Measurements from ENCODE around the gene PLOD1. TPM values are rescaled to one million over a fixed set of nuclear protein-coding genes. Genes with fewer than 3 reads are reported as not detected.

PLOD1 gene
- total and polyA plus RNA-seq, 2 of the 13 experiments (the other 11 are each of a cell fraction or from before 2014, with no cell fraction given) = 70.1 to 318 TPM

GRCh38 chr1:11927866-11928592 is 6.5 kb upstream of the PLOD1 start (continued):
- TF ChIP-seq ZFP37 (CRISPR knock-in tag; IDR thresholded peaks at IDR 0.05; ENCODE audit: borderline replicate concordance) (no peak), HNRNPL (IDR thresholded peaks at IDR 0.05; ENCODE audit: low read depth, low read length) (no peak), FOXA3 (CRISPR knock-in tag; IDR thresholded peaks at IDR 0.05) (0 out of 2 replicates have a peak, but pooled peaks have one; percentile 12), ERF (CRISPR knock-in tag; IDR thresholded peaks at IDR 0.05) (no peak; the same call in 1 of the 2 replicates), ATRX (CRISPR knock-in tag; IDR thresholded peaks at IDR 0.05; ENCODE audit: borderline replicate concordance) (no peak), PCBP2 (optimal IDR thresholded peaks at IDR 0.05; ENCODE audit: low read depth, low read length, poor library complexity, severe bottlenecking) (no peak), MLX (CRISPR knock-in tag; IDR thresholded peaks at IDR 0.05) (peak; percentile 95), ZNF557 (CRISPR knock-in tag; IDR thresholded peaks at IDR 0.05) (no peak), JUN (CRISPR knock-in tag; IDR thresholded peaks at IDR 0.05) (0 out of 2 replicates have a peak, but pooled peaks have one; percentile 30), ZBTB7B (CRISPR knock-in tag; IDR thresholded peaks at IDR 0.05) (peak; percentile 57; the same call in 1 of the 2 replicates), ZNF83 (CRISPR knock-in tag; IDR thresholded peaks at IDR 0.05; ENCODE audit: borderline replicate concordance) (no peak), ZNF616 (CRISPR knock-in tag; IDR thresholded peaks at IDR 0.05; ENCODE audit: low read depth) (no peak), ARNT2 (CRISPR knock-in tag; IDR thresholded peaks at IDR 0.05; ENCODE audit: low read depth) (no peak), ARID2 (CRISPR knock-in tag; IDR thresholded peaks at IDR 0.05; ENCODE audit: borderline replicate concordance) (no peak)
- TF ChIP-seq, protein P1, sequence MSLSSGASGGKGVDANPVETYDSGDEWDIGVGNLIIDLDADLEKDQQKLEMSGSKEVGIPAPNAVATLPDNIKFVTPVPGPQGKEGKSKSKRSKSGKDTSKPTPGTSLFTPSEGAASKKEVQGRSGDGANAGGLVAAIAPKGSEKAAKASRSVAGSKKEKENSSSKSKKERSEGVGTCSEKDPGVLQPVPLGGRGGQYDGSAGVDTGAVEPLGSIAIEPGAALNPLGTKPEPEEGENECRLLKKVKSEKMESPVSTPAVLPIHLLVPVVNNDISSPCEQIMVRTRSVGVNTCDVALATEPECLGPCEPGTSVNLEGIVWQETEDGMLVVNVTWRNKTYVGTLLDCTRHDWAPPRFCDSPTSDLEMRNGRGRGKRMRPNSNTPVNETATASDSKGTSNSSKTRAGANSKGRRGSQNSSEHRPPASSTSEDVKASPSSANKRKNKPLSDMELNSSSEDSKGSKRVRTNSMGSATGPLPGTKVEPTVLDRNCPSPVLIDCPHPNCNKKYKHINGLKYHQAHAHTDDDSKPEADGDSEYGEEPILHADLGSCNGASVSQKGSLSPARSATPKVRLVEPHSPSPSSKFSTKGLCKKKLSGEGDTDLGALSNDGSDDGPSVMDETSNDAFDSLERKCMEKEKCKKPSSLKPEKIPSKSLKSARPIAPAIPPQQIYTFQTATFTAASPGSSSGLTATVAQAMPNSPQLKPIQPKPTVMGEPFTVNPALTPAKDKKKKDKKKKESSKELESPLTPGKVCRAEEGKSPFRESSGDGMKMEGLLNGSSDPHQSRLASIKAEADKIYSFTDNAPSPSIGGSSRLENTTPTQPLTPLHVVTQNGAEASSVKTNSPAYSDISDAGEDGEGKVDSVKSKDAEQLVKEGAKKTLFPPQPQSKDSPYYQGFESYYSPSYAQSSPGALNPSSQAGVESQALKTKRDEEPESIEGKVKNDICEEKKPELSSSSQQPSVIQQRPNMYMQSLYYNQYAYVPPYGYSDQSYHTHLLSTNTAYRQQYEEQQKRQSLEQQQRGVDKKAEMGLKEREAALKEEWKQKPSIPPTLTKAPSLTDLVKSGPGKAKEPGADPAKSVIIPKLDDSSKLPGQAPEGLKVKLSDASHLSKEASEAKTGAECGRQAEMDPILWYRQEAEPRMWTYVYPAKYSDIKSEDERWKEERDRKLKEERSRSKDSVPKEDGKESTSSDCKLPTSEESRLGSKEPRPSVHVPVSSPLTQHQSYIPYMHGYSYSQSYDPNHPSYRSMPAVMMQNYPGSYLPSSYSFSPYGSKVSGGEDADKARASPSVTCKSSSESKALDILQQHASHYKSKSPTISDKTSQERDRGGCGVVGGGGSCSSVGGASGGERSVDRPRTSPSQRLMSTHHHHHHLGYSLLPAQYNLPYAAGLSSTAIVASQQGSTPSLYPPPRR (CRISPR knock-in tag; IDR thresholded peaks at IDR 0.05; ENCODE audit: borderline replicate concordance) = 0 out of 2 replicates have a peak, but pooled peaks have one; percentile 22
- TF ChIP-seq, protein P2, sequence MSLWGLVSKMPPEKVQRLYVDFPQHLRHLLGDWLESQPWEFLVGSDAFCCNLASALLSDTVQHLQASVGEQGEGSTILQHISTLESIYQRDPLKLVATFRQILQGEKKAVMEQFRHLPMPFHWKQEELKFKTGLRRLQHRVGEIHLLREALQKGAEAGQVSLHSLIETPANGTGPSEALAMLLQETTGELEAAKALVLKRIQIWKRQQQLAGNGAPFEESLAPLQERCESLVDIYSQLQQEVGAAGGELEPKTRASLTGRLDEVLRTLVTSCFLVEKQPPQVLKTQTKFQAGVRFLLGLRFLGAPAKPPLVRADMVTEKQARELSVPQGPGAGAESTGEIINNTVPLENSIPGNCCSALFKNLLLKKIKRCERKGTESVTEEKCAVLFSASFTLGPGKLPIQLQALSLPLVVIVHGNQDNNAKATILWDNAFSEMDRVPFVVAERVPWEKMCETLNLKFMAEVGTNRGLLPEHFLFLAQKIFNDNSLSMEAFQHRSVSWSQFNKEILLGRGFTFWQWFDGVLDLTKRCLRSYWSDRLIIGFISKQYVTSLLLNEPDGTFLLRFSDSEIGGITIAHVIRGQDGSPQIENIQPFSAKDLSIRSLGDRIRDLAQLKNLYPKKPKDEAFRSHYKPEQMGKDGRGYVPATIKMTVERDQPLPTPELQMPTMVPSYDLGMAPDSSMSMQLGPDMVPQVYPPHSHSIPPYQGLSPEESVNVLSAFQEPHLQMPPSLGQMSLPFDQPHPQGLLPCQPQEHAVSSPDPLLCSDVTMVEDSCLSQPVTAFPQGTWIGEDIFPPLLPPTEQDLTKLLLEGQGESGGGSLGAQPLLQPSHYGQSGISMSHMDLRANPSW (CRISPR knock-in tag; IDR thresholded peaks at IDR 0.05; ENCODE audit: borderline replicate concordance) = 0 out of 2 replicates have a peak, but pooled peaks have one; percentile 33
- TF ChIP-seq, protein P3, sequence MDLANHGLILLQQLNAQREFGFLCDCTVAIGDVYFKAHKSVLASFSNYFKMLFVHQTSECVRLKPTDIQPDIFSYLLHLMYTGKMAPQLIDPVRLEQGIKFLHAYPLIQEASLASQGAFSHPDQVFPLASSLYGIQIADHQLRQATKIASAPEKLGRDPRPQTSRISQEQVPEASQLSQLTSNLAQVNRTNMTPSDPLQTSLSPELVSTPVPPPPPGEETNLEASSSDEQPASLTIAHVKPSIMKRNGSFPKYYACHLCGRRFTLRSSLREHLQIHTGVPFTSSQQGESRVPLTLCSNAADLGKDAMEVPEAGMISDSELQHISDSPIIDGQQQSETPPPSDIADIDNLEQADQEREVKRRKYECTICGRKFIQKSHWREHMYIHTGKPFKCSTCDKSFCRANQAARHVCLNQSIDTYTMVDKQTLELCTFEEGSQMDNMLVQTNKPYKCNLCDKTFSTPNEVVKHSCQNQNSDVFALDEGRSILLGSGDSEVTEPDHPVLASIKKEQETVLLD (CRISPR knock-in tag; IDR thresholded peaks at IDR 0.05; ENCODE audit: low read depth) = no peak
- TF ChIP-seq, protein P4, sequence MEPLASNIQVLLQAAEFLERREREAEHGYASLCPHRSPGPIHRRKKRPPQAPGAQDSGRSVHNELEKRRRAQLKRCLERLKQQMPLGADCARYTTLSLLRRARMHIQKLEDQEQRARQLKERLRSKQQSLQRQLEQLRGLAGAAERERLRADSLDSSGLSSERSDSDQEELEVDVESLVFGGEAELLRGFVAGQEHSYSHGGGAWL (CRISPR knock-in tag; IDR thresholded peaks at IDR 0.05) = no peak
